Keratinocyte (primary cell): Measurements from ENCODE around the gene TMEM30A.

Experiments used
- CTCF ChIP-seq, 3 experiments: IDR thresholded peaks in 1 of 3; conservative IDR thresholded peaks in 1 of 3; optimal IDR thresholded peaks in 1 of 3; 2 replicates in 2 of 3; 3 replicates in 1 of 3; pipeline versions ENCODE3 to v1.5.1; 2011; ENCODE audit warnings: low read length in 3 of 3, mild to moderate bottlenecking in 3 of 3, moderate library complexity in 2 of 3, control low read depth in 1 of 3, inconsistent platforms in 1 of 3; ENCODE audit not compliant: insufficient read depth in 2 of 3; ENCODE audit errors: extremely low read depth in 1 of 3
- EZH2 ChIP-seq: IDR thresholded peaks from one replicate; pipeline ENCODE4 v1.6.1; 2012; ENCODE audit warnings: inconsistent platforms, mild to moderate bottlenecking, low read length, moderate library complexity

- TF ChIP-seq CTCF (optimal IDR thresholded peaks at IDR 0.05 in 1 of 3, IDR thresholded peaks at IDR 0.05 in 1 of 3, conservative IDR thresholded peaks at IDR 0.05 in 1 of 3; ENCODE audit: extremely low read depth in 1 of 3, insufficient read depth in 2 of 3, low read length in 3 of 3) (no peak), EZH2 (no peak)
These were observed 5.2 kb downstream of the TMEM30A start for GRCh38 chr6:75279418-75279817.
